H9 (cell line): ENCODE measurements around the gene P2RY14. TPM values are rescaled to one million over a fixed set of nuclear protein-coding genes. Genes with fewer than 3 reads are reported as not detected.

Experiments
- DNase-seq: peaks from one replicate; pipeline ENCODE4 v3.0.0-alpha.2; 2017
- H2AFZ ChIP-seq: one replicate; pipeline ENCODE4 v1.6.1; 2013; ENCODE audit warnings: mild to moderate bottlenecking, low read length, control low read depth, moderate library complexity
- H2AK5ac ChIP-seq: 2 replicates; pipeline ENCODE4 v1.6.1; 2013; ENCODE audit warnings: low read length, control low read depth, mixed read lengths; ENCODE audit not compliant: insufficient read length
- H2BK120ac ChIP-seq: one replicate; pipeline ENCODE4 v1.6.1; 2013; ENCODE audit warnings: low read depth, mild to moderate bottlenecking, low read length, control low read depth, inconsistent platforms; ENCODE audit not compliant: poor library complexity, severe bottlenecking
- H2BK12ac ChIP-seq: 2 replicates; pipeline ENCODE4 v1.6.1; 2013; ENCODE audit warnings: low read length, control low read depth, mixed read lengths, low read depth; ENCODE audit not compliant: insufficient read length
- H2BK15ac ChIP-seq: 2 replicates; pipeline ENCODE4 v1.6.1; 2013; ENCODE audit warnings: low read depth, low read length, control low read depth
- H2BK20ac ChIP-seq: one replicate; pipeline ENCODE4 v1.6.1; 2013; ENCODE audit warnings: low read depth, mild to moderate bottlenecking, low read length, control low read depth, inconsistent platforms; ENCODE audit not compliant: poor library complexity, severe bottlenecking
- H2BK5ac ChIP-seq: 2 replicates; pipeline ENCODE4 v1.6.1; 2013; ENCODE audit warnings: low read length, control low read depth, mixed read lengths; ENCODE audit not compliant: insufficient read length
- H3K14ac ChIP-seq: 2 replicates; pipeline ENCODE4 v1.6.1; 2013; ENCODE audit warnings: low read length, control low read depth; ENCODE audit not compliant: insufficient read depth
- H3K18ac ChIP-seq: 2 replicates; pipeline ENCODE4 v1.6.1; 2013; ENCODE audit warnings: low read depth, mild to moderate bottlenecking, mixed read lengths, low read length, control low read depth; ENCODE audit not compliant: insufficient read length
- H3K23ac ChIP-seq: 2 replicates; pipeline ENCODE4 v1.6.1; 2013; ENCODE audit warnings: low read length, control low read depth, mixed read lengths, low read depth; ENCODE audit not compliant: insufficient read length
- H3K23me2 ChIP-seq: 2 replicates; pipeline ENCODE4 v1.6.1; 2013; ENCODE audit warnings: low read depth, mild to moderate bottlenecking, mixed read lengths, low read length, control low read depth; ENCODE audit not compliant: insufficient read length, poor library complexity, severe bottlenecking
- H3K27ac ChIP-seq: 2 replicates; pipeline ENCODE4 v1.5.1; 2013; ENCODE audit warnings: low read length, control low read depth, mixed read lengths, low read depth; ENCODE audit not compliant: insufficient read length
- H3K27me3 ChIP-seq: 2 replicates; pipeline ENCODE4 v1.6.1; 2013; ENCODE audit warnings: low read length, control low read depth, inconsistent platforms; ENCODE audit not compliant: insufficient read depth
- H3K4ac ChIP-seq: 2 replicates; pipeline ENCODE4 v1.6.1; 2013; ENCODE audit warnings: low read depth, mild to moderate bottlenecking, control low read depth, inconsistent platforms, low read length, moderate library complexity
- H3K4me1 ChIP-seq: 2 replicates; pipeline ENCODE4 v1.6.1; 2013; ENCODE audit warnings: low read length, control low read depth, inconsistent platforms; ENCODE audit not compliant: insufficient read depth
- H3K4me2 ChIP-seq: 2 replicates; pipeline ENCODE4 v1.6.1; 2013; ENCODE audit warnings: low read length, control low read depth, mixed read lengths; ENCODE audit not compliant: insufficient read length, insufficient read depth
- H3K56ac ChIP-seq: 2 replicates; pipeline ENCODE4 v1.6.1; 2013; ENCODE audit warnings: low read depth, mild to moderate bottlenecking, mixed read lengths, low read length, control low read depth; ENCODE audit not compliant: insufficient read length
- H3K79me1 ChIP-seq: 2 replicates; pipeline ENCODE4 v1.6.1; 2013; ENCODE audit warnings: low read depth, mild to moderate bottlenecking, moderate library complexity, low read length, control low read depth, inconsistent platforms; ENCODE audit not compliant: insufficient read depth, poor library complexity, severe bottlenecking
- H3K79me2 ChIP-seq: 2 replicates; pipeline ENCODE4 v1.6.1; 2013; ENCODE audit warnings: low read length, control low read depth, inconsistent platforms; ENCODE audit not compliant: insufficient read depth
- H3K9ac ChIP-seq: 2 replicates; pipeline ENCODE4 v1.6.1; 2013; ENCODE audit warnings: low read length, control low read depth, mixed read lengths; ENCODE audit not compliant: insufficient read length; ENCODE audit errors: extremely low read depth
- H3K9me3 ChIP-seq: one replicate; pipeline ENCODE4 v1.6.1; 2013; ENCODE audit warnings: low read depth, low read length, inconsistent platforms; ENCODE audit not compliant: control insufficient read depth
- H3T11ph ChIP-seq: one replicate; pipeline ENCODE4 v1.6.1; 2013; ENCODE audit warnings: mild to moderate bottlenecking, low read length, control low read depth, inconsistent platforms
- H4K20me1 ChIP-seq: one replicate; pipeline ENCODE4 v1.6.1; 2013; ENCODE audit not compliant: control insufficient read depth, insufficient read length, insufficient read depth
- H4K5ac ChIP-seq: 2 replicates; pipeline ENCODE4 v1.6.1; 2013; ENCODE audit warnings: low read depth, mild to moderate bottlenecking, mixed read lengths, low read length, control low read depth; ENCODE audit not compliant: insufficient read length
- H4K8ac ChIP-seq: replicated peaks from 2 replicates; pipeline ENCODE4 v1.6.1; 2013; ENCODE audit warnings: low read length, control low read depth, mixed read lengths, low read depth; ENCODE audit not compliant: insufficient read length
- H4K91ac ChIP-seq: 2 replicates; pipeline ENCODE4 v1.6.1; 2013; ENCODE audit warnings: low read depth, mild to moderate bottlenecking, moderate library complexity, mixed read lengths, low read length, control low read depth; ENCODE audit not compliant: insufficient read length
- H3K27ac Mint-ChIP-seq, 3 experiments: 2 replicates in 2 of 3; 3 replicates in 1 of 3; pipeline ENCODE4 v1.8.0; 2020 to 2021; ENCODE audit warnings: mixed read lengths in 3 of 3, mild to moderate bottlenecking in 1 of 3, moderate library complexity in 1 of 3
- H3K27me3 Mint-ChIP-seq: 2 replicates; pipeline ENCODE4 v1.8.0; 2021; ENCODE audit warnings: low read depth, mild to moderate bottlenecking, moderate library complexity, mixed read lengths
- H3K36me3 Mint-ChIP-seq, 3 experiments: 2 replicates in 2 of 3; 3 replicates in 1 of 3; pipeline ENCODE4 v1.8.0; 2020 to 2021; ENCODE audit warnings: low read depth in 3 of 3, mixed read lengths in 3 of 3; ENCODE audit not compliant: insufficient read depth in 1 of 3
- H3K4me1 Mint-ChIP-seq, 2 experiments: 2 replicates each; pipeline ENCODE4 v1.8.0; 2020; ENCODE audit warnings: mixed read lengths in 2 of 2
- H3K4me3 Mint-ChIP-seq, 2 experiments: 2 replicates in 1 of 2; 3 replicates in 1 of 2; pipeline ENCODE4 v1.8.0; 2020 to 2021; ENCODE audit warnings: mild to moderate bottlenecking in 2 of 2, mixed read lengths in 2 of 2, moderate library complexity in 1 of 2
- H3K9me3 Mint-ChIP-seq, 2 experiments: 2 replicates in 1 of 2; 3 replicates in 1 of 2; pipeline ENCODE4 v1.8.0; 2020; ENCODE audit warnings: mild to moderate bottlenecking in 2 of 2, mixed read lengths in 2 of 2, moderate library complexity in 1 of 2
- CTCF ChIP-seq: fragments of 200-600 bp; sonication (generic); conservative IDR thresholded peaks from 3 replicates; pipeline ENCODE4 v1.8.0; 2021; ENCODE audit warnings: antibody characterized with exemption, mild to moderate bottlenecking
- WGBS: extraction: QIAGEN DNeasy Blood & Tissue Kit; methylation state at CpG from one replicate; pipeline ENCODE4 v1.1.7; 2013; ENCODE audit warnings: missing lambda C conversion rate, low lambda C conversion rate, mixed read lengths; ENCODE audit not compliant: insufficient read length; ENCODE audit errors: extremely low coverage; 5-methylcytosine and 5-hydroxymethylcytosine counted together
- total RNA-seq: library from RNA; stranded (reverse); gene quantifications from 2 replicates; pipeline ENCODE4 v1.2.1, GENCODE V29; 2021

P2RY14 gene
- total RNA-seq, 1 experiment from 2014 or later, result not detected

GRCh38 chr3:151256749-151257148 lies 21.6 kb downstream of the P2RY14 start:
- H2BK120ac ChIP-seq, result no peak overlapping the region
- peaks cover 0 to 4% (median 3%) of the 10 kb centered on the region in 3 experiments; a peak in 3 of 7 replicates for H3K36me3 Mint-ChIP-seq
- TF ChIP-seq CTCF, result no peak
- DNase-seq, result no peak
- no peak overlapping the region for H3K14ac ChIP-seq
- no peak overlapping the region for H2BK5ac ChIP-seq
- H3K4me1 ChIP-seq, result no peaks in the 10 kb centered on the region
- H4K91ac ChIP-seq, result no peak overlapping the region
- H3K27me3 Mint-ChIP-seq, result no peaks in the 10 kb centered on the region
- H3K27ac Mint-ChIP-seq, result no peak overlapping the region
- H2AK5ac ChIP-seq, result no peak overlapping the region
- no peak overlapping the region for H4K8ac ChIP-seq
- H3K27ac ChIP-seq, result no peak overlapping the region
- no peaks in the 10 kb centered on the region for H3K79me2 ChIP-seq
- no peaks in the 10 kb centered on the region for H3K4me1 Mint-ChIP-seq
- no peaks in the 10 kb centered on the region for H3K79me1 ChIP-seq
- no peak overlapping the region for H3K18ac ChIP-seq
- H2BK15ac ChIP-seq, result no peak overlapping the region
- no peak overlapping the region for H3K23ac ChIP-seq
- H4K5ac ChIP-seq, result no peak overlapping the region
- no peaks in the 10 kb centered on the region for H3K9me3 Mint-ChIP-seq
- WGBS, result no CpG with 5 or more reads among the region's 1 CpG
- H2BK20ac ChIP-seq, result no peak overlapping the region
- no peak overlapping the region for H3K4ac ChIP-seq
- H3K9ac ChIP-seq, result no peak overlapping the region
- no peaks in the 10 kb centered on the region for H3K27me3 ChIP-seq
- no peak overlapping the region for H3K4me3 Mint-ChIP-seq
- H2BK12ac ChIP-seq, result no peak overlapping the region
- H2AFZ ChIP-seq, result no peak overlapping the region
- H3K4me2 ChIP-seq, result no peak overlapping the region
- H3T11ph ChIP-seq, result no peak overlapping the region
- H3K23me2 ChIP-seq, result no peaks in the 10 kb centered on the region
- no peaks in the 10 kb centered on the region for H3K9me3 ChIP-seq
- no peak overlapping the region for H3K56ac ChIP-seq
- no peaks in the 10 kb centered on the region for H4K20me1 ChIP-seq
